Peyer's patch (tissue), 4 donors: ENCODE results near the gene GNG4. TPM values are rescaled to one million over a fixed set of nuclear protein-coding genes. Genes with fewer than 3 reads are reported as not detected.
A peak's percentile ranks its signal among the peaks of the same experiment; 100 is the strongest.

Experiments used
- DNase-seq, 3 donors: peaks; one replicate each; pipeline ENCODE4 v3.0.0-alpha.2; 2017 to 2019
- H3K27ac ChIP-seq, 4 donors: fragments of 200-600 bp; sonication (generic); one replicate each; pipeline ENCODE4 v1.5.1; 2016 to 2019
- H3K27me3 ChIP-seq, 2 donors: fragments of 200-600 bp; sonication (generic); one replicate each; pipeline ENCODE4 v1.5.1; 2019
- H3K36me3 ChIP-seq, 3 donors: fragments of 200-600 bp; sonication (generic); one replicate each; pipeline ENCODE4 v1.5.1; 2016 to 2019
- H3K4me1 ChIP-seq, 4 donors: fragments of 200-600 bp; sonication (generic); one replicate each; pipeline ENCODE4 v1.5.1; 2016 to 2019
- H3K4me3 ChIP-seq, 4 donors: fragments of 200-600 bp; sonication (generic); 1 replicate in 3 of 4; 2 replicates in 1 of 4; pipeline ENCODE4 v1.5.1; 2016 to 2019; ENCODE audit warnings: mild to moderate bottlenecking in 1 of 4
- H3K9me3 ChIP-seq, 4 donors: fragments of 200-600 bp; sonication (generic); one replicate each; pipeline ENCODE4 v1.5.1; 2016 to 2019; ENCODE audit warnings: mild to moderate bottlenecking in 1 of 4
- CTCF ChIP-seq, 6 experiments: fragments of 450-650 bp in 4 of 6; fragments of 200-600 bp in 2 of 6; sonication (generic) in 1 of 6; IDR thresholded peaks; one replicate each; pipeline ENCODE4 v1.5.1; 2017 to 2019; ENCODE audit warnings: antibody characterized with exemption in 6 of 6, mild to moderate bottlenecking in 3 of 6, moderate library complexity in 1 of 6
- POLR2A ChIP-seq, 2 donors: fragments of 450-650 bp; IDR thresholded peaks; one replicate each; pipeline ENCODE4 v1.5.1; 2017; ENCODE audit warnings: antibody characterized with exemption in 2 of 2, mild to moderate bottlenecking in 2 of 2, moderate library complexity in 2 of 2
- total RNA-seq, 4 donors: library from RNA; depleted of rRNA; stranded (reverse); fragments of >200 nt; gene quantifications; one replicate each; pipeline ENCODE4 v1.1.0, GENCODE V29; 2016

The GNG4 gene
- total RNA-seq, 4 donors from 2014 or later: 1.6 to 9.1 (median 2.9) TPM

- Histone ChIP-seq H3K36me3 (no peaks in the 10 kb centered on the region), H3K27ac (no peak overlapping the region), H3K4me1 (no peaks in the 10 kb centered on the region), H3K9me3 (no peaks in the 10 kb centered on the region), H3K27me3 (no peaks in the 10 kb centered on the region), H3K4me3 (no peak overlapping the region)
- DNase-seq: no peak
- no peak for TF ChIP-seq CTCF (IDR thresholded peaks at IDR 0.05)
- TF ChIP-seq POLR2A (IDR thresholded peaks at IDR 0.05): no peak
Observed at GRCh38 chr1:235562589-235562988, 87.0 kb downstream of the GNG4 start.

- no peak for DNase-seq
- no peak overlapping the region for H3K27ac ChIP-seq
- no peak overlapping the region for H3K4me3 ChIP-seq
- H3K4me1 ChIP-seq: no peaks in the 10 kb centered on the region
- no peak for TF ChIP-seq POLR2A (IDR thresholded peaks at IDR 0.05)
- TF ChIP-seq CTCF (IDR thresholded peaks at IDR 0.05): no peak
- no peaks in the 10 kb centered on the region for H3K9me3 ChIP-seq
- no peaks in the 10 kb centered on the region for H3K36me3 ChIP-seq
- H3K27me3 ChIP-seq: no peaks in the 10 kb centered on the region
Observed at GRCh38 chr1:235558621-235559169, 90.9 kb downstream of the GNG4 start.

GRCh38 chr1:235557495-235557894 is 92.1 kb downstream of the GNG4 start:
- H3K9me3 ChIP-seq: no peaks in the 10 kb centered on the region
- H3K27me3 ChIP-seq: no peaks in the 10 kb centered on the region
- H3K36me3 ChIP-seq: no peaks in the 10 kb centered on the region
- H3K4me3 ChIP-seq: no peak overlapping the region
- DNase-seq: no peak
- TF ChIP-seq POLR2A (IDR thresholded peaks at IDR 0.05) (no peak), CTCF (IDR thresholded peaks at IDR 0.05) (peak in 1 of 6 experiments; percentile 23)
- H3K27ac ChIP-seq: no peak overlapping the region
- H3K4me1 ChIP-seq: no peaks in the 10 kb centered on the region

- H3K4me3 ChIP-seq: no peak overlapping the region
- H3K27ac ChIP-seq: no peak overlapping the region
- TF ChIP-seq POLR2A (IDR thresholded peaks at IDR 0.05): no peak
- TF ChIP-seq CTCF (IDR thresholded peaks at IDR 0.05): no peak
- H3K36me3 ChIP-seq: no peaks in the 10 kb centered on the region
- no peaks in the 10 kb centered on the region for H3K27me3 ChIP-seq
- DNase-seq: no peak
- no peaks in the 10 kb centered on the region for H3K9me3 ChIP-seq
- H3K4me1 ChIP-seq: no peaks in the 10 kb centered on the region
Observed at GRCh38 chr1:235556807-235557206, 92.8 kb downstream of the GNG4 start.

- Histone ChIP-seq H3K27ac (no peak overlapping the region), H3K4me1 (no peaks in the 10 kb centered on the region), H3K27me3 (no peaks in the 10 kb centered on the region), H3K36me3 (no peaks in the 10 kb centered on the region), H3K9me3 (no peaks in the 10 kb centered on the region), H3K4me3 (no peak overlapping the region)
- TF ChIP-seq CTCF (IDR thresholded peaks at IDR 0.05): no peak
- no peak for TF ChIP-seq POLR2A (IDR thresholded peaks at IDR 0.05)
- no peak for DNase-seq
Observed at GRCh38 chr1:235553112-235553551, 96.5 kb downstream of the GNG4 start.
